Non-pigmented ciliary epithelial cell (primary cell): ENCODE measurements around the gene NIN.

ENCODE experiments used
- DNase-seq: peaks from one replicate; pipeline ENCODE4 v3.0.0-alpha.2; 2010; ENCODE audit warnings: low read depth

The NIN gene

DNA sequence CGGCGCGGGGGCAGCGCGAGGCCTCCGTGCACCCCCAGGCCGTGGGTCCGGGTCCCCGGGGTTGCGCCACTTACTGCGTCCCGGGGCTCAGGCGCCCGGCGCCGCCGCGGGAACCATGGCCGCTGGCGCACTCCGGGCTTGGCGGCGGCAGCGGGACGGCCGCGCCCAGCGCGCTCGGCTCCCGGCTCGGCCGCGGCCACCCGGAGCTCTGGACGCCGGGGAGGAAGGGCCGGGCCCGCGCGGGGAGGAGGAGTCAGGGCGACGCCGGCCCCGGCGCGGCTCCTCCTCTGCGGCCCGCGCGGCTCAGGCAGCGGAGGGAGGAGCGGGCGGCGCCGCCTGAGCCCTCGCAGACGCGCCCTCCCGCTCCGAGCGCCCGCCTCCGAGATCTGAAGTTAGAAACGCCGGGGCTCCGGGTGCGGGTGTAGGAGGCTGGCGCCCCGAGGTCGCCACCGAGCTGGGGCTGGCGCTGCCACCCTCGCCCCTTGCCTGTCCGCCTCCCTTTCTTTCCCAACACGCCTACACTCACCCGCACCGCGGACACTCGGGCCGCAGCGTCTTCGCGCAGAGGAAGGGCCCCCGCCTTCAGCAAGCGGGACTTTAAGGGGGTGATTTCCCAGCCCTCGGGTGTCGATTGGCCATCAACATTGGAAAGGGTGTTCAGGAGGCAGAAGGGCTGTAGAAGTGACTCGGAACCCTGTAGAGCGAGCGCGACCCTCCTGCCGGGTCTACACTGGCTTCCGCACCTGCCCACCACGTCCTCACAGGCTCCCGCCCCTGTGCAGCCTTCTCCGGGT, at the start of gene NIN:
TSS of gene NIN (minus strand) at position 231 of the 794 bp plus-strand sequence. CDS start 9,106 bp downstream, outside the sequence.
- no peak for DNase-seq

GRCh38 chr14:50875359-50876070, 44.6 kb upstream of the NIN start:
- DNase-seq, result peak; percentile 15

GRCh38 chr14:50874757-50875156, 43.8 kb upstream of the NIN start:
- no peak for DNase-seq

- DNase-seq, result no peak
Observed at GRCh38 chr14:50871914-50872732, 41.2 kb upstream of the NIN start, which contains the start of gene ABHD12B. ABHD12B (plus strand) TSS chr14:50872053; CDS start chr14:50872175, 122 bp downstream.

DNA sequence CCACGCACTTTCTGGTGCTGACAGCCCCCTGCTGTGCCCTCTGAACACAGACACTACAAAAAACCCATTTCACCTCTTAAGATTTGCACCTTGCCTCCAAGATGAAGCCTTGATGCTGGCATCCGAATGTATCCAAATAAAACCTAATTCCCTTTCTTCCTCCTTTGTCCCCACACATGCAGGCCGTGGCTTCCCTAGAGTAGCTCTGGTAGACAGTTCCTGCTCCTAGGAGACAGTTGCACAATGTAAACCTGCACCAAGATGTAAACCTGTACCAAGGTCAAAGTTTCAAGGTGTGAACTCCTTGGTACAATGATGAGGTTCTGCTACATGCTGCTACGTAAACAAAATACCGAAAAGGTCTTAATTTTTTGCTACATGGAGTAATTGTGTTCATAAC, 40.3 kb upstream of the NIN start:
- no peak for DNase-seq

DNA sequence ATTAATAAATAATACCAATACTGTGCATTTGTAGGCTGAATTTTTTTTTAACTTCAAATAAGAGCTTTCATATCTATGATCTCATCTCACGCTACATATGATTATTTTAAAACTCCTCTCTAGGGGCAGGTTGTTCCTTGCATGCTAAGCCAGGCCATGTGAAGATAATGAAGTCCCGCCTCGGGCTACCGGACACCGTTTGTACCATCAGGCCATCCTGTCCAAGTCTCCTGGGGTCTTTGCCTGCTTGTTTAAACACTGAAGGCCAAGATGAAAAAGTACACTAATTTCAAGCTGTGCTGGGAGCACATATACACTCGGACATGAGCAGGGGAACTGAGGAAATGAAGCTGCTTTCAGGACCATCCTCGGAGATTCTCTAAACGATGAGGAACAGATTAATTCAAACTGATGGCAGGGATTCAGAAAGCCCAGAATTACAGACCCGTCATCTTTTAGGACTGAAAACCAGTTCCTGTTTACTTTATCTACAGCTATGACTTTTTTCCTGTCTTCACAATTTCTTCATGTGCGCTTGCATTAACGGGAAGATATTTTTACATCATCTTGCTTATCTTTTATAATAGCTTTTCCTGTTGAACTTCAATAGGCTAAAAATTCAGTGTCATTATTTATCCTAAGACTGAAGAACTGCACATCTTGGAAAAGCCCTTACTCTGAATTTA, 34.6 kb upstream of the NIN start:
- peak; percentile 23 for DNase-seq

- DNase-seq, result no peak
Observed at GRCh38 chr14:50864946-50865345, 34.0 kb upstream of the NIN start.

- DNase-seq, result no peak
Observed at GRCh38 chr14:50864237-50864636, 33.3 kb upstream of the NIN start.

GRCh38 chr14:50862036-50862570, 31.1 kb upstream of the NIN start:
- no peak for DNase-seq

DNA sequence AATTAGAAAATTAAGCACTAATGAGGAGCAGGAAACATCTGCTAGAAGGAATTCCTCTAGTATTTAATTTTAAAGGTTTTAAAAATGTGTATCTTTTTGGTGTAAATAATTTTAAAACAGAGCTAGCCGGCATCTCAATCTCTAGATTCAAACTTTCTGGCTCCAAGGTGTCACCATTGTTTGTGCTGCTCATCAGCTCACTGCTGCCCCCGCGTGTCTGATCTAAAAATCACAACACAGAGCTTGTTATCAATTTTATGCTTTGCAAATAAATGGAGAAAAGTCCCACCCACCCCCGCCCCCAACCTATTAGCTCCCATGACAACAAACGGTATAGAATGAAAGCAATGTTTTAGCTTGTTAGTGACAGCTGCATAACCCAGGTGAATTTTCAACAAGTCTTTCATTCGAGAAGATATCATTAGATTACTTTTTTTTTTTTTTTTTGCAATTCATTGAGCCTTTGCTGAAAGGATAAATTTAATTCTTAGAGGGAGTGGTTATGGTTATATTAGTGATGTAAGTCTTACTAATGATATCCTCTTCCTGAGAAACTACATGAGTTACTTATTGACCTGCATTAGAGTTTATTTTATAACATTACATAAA, 29.6 kb upstream of the NIN start:
- DNase-seq, result peak; percentile 56

GRCh38 chr14:50859296-50859624, 28.3 kb upstream of the NIN start:
- DNase-seq, result no peak

DNA sequence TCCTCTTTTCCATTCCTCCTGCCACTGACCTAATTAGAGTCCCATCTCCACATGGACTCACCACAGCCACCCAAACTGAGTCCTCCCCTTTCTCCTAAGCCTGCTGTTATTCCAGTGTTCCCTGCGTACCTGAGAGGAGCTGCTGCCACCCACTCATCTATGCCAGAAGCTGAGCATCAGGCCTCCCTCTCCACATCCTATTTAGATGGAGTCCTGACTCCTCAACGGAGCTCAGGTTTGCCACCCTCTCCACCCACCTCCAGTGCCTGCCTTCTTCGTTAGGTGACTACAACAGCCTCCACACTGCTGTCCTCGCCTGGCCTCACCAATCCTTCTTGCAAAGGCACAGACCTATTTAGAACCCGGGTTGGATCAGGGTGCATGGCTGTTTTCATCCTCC, 25.7 kb upstream of the NIN start:
- DNase-seq, result no peak

- no peak for DNase-seq
Observed at GRCh38 chr14:50855558-50855957, 24.6 kb upstream of the NIN start.

GRCh38 chr14:50854521-50854920, 23.6 kb upstream of the NIN start:
- no peak for DNase-seq

- DNase-seq, result no peak
Observed at GRCh38 chr14:50853891-50854290, 22.9 kb upstream of the NIN start.

- DNase-seq, result peak; percentile 80
Observed at GRCh38 chr14:50846226-50846880, 15.4 kb upstream of the NIN start.

- DNase-seq, result no peak
Observed at GRCh38 chr14:50845166-50845565, 14.2 kb upstream of the NIN start.

- no peak for DNase-seq
Observed at GRCh38 chr14:50844391-50844790, 13.4 kb upstream of the NIN start.

- DNase-seq, result no peak
Observed at GRCh38 chr14:50839691-50840090, 8.7 kb upstream of the NIN start.

GRCh38 chr14:50839048-50839447, 8.1 kb upstream of the NIN start:
- no peak for DNase-seq
